Panc1 (cell line): ENCODE results near the gene HUS1. TPM values are rescaled to one million over a fixed set of nuclear protein-coding genes. Genes with fewer than 3 reads are reported as not detected.

Experiments used
- ATAC-seq: fragments of 200-7000 bp; cut with Tn5 transposase; 2 replicates; pipeline ENCODE4 v1.9.1; 2020; ENCODE audit warnings: mild to moderate bottlenecking, moderate library complexity
- BruUV-seq: library from RNA; stranded (reverse); fragments of 400-500 nt; replicated peaks from 2 replicates; lab custom pipeline; 2021; lab: Mats Ljungman, UMichigan
- CTCF ChIA-PET: fragments of 300-600 bp; sonication (Branson Sonifier 250); formaldehyde crosslinking; loops from one replicate; lab custom pipeline; 2022; ENCODE audit warnings: antibody characterized with exemption; lab: Charles Lee
- POLR2A ChIA-PET: fragments of 300-600 bp; sonication (Branson Sonifier 250); formaldehyde crosslinking; loops from one replicate; lab custom pipeline; 2022; ENCODE audit warnings: antibody characterized with exemption; lab: Charles Lee
- DNase-seq: peaks from one replicate; pipeline ENCODE4 v3.0.0-alpha.2; 2010; ENCODE audit warnings: low read depth, low spot score
- H3K27ac ChIP-seq: 2 replicates; pipeline ENCODE4 v1.5.1; 2011; ENCODE audit warnings: mild to moderate bottlenecking, low read length, inconsistent platforms
- H3K27me3 ChIP-seq: fragments of 200-500 bp; sonication (Bioruptor generic); 2 replicates; pipeline ENCODE4 v1.6.0; 2014; ENCODE audit warnings: low read length, inconsistent platforms; ENCODE audit not compliant: control insufficient read depth, insufficient read depth
- H3K36me3 ChIP-seq: fragments of 200-500 bp; sonication (Bioruptor generic); 2 replicates; pipeline ENCODE4 v1.5.1; 2014; ENCODE audit warnings: inconsistent platforms, mild to moderate bottlenecking, low read length, moderate library complexity; ENCODE audit not compliant: control insufficient read depth, insufficient read depth
- H3K4me1 ChIP-seq: 2 replicates; pipeline ENCODE4 v1.5.1; 2011; ENCODE audit warnings: inconsistent platforms, mild to moderate bottlenecking, low read length, moderate library complexity; ENCODE audit not compliant: control insufficient read depth, insufficient read depth
- H3K4me3 ChIP-seq, 2 experiments: 2 replicates each; pipeline ENCODE4 v1.5.1; 2011 to 2012; ENCODE audit warnings: low read depth in 2 of 2, low read length in 2 of 2, mild to moderate bottlenecking in 2 of 2, inconsistent platforms in 1 of 2, moderate library complexity in 1 of 2
- H3K9me3 ChIP-seq: fragments of 200-500 bp; sonication (Bioruptor generic); 2 replicates; pipeline ENCODE4 v1.5.1; 2014; ENCODE audit warnings: low read depth, mild to moderate bottlenecking, inconsistent platforms, low read length, moderate library complexity; ENCODE audit not compliant: control insufficient read depth, insufficient read depth
- POLR2AphosphoS5 ChIP-seq: IDR thresholded peaks from 2 replicates; pipeline ENCODE4 v1.6.1; 2012; ENCODE audit warnings: mild to moderate bottlenecking, low read depth, low read length, moderate library complexity
- SIN3A ChIP-seq: IDR thresholded peaks from 2 replicates; pipeline ENCODE4 v1.6.1; 2012; ENCODE audit warnings: low read depth, mild to moderate bottlenecking, low read length, moderate library complexity, borderline replicate concordance; ENCODE audit not compliant: insufficient read depth
- TCF7L2 ChIP-seq: IDR thresholded peaks from 2 replicates; pipeline ENCODE4 v1.6.1; 2011; ENCODE audit warnings: mild to moderate bottlenecking, low read depth, low read length, inconsistent platforms
- in situ Hi-C: cut with HindIII; loops from 2 replicates; pipeline ENCODE4 v1.10.0; 2016; ENCODE audit warnings: low sequenced_read_pairs, low pct_unique_long_range_greater_than_20kb
- intact Hi-C: fragments of 100-400 bp; cut with micrococcal nuclease; formaldehyde crosslinking; loops from one replicate; pipeline ENCODE4 v1.10.0; 2022; ENCODE audit not compliant: unreplicated experiment
- total RNA-seq: library from RNA; stranded (reverse); gene quantifications from one replicate; pipeline ENCODE4 v1.2.1, GENCODE V29; 2021; ENCODE audit not compliant: unreplicated experiment
- TF ChIP-seq, protein P1 (sequence below), 2 experiments: IDR thresholded peaks; 2 replicates each; pipeline ENCODE4 v1.6.1; 2011 to 2012; ENCODE audit warnings: low read depth in 2 of 2, control low read depth in 1 of 2, low read length in 1 of 2, mild to moderate bottlenecking in 1 of 2, moderate library complexity in 1 of 2; ENCODE audit not compliant: insufficient read depth in 1 of 2
- TF ChIP-seq, protein P2 (sequence below): fragments of 450-650 bp; IDR thresholded peaks from 2 replicates; pipeline ENCODE4 v1.5.1; 2017; ENCODE audit warnings: mild to moderate bottlenecking

The HUS1 gene
- total RNA-seq, 1 experiment from 2014 or later, result 72.7 TPM

DNA sequence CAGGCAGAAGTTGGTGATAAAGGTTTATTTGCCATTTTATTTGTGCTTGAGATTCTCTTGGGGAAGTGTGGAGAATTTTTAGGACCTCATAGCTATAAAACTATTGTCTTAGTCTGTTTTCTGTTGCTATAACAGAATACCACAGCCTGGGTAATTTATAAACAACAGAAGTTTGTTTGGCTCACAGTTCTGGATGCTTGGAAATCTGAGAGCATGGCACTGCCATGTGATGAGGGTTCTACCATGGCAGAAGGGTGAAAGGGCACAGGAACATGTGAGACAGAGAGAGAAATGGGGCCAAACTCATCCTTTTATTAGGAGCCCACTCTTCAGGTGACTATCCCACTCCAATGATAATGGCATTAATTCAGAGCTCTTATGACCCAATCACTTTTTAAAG lies 37.2 kb upstream of the HUS1 start:
- no peak for ATAC-seq
- H3K27ac ChIP-seq, result no peak overlapping the region
- ChIA-PET CTCF (no interaction called here), POLR2A (no interaction called here)
- H3K27me3 ChIP-seq, result no peaks in the 10 kb centered on the region
- H3K4me1 ChIP-seq, result no peaks in the 10 kb centered on the region
- DNase-seq, result no peak
- no peaks in the 10 kb centered on the region for H3K9me3 ChIP-seq
- BruUV-seq, result no TSS peak
- H3K36me3 ChIP-seq, result no peaks in the 10 kb centered on the region
- TF ChIP-seq SIN3A, result no peak
- TF ChIP-seq, protein P1, sequence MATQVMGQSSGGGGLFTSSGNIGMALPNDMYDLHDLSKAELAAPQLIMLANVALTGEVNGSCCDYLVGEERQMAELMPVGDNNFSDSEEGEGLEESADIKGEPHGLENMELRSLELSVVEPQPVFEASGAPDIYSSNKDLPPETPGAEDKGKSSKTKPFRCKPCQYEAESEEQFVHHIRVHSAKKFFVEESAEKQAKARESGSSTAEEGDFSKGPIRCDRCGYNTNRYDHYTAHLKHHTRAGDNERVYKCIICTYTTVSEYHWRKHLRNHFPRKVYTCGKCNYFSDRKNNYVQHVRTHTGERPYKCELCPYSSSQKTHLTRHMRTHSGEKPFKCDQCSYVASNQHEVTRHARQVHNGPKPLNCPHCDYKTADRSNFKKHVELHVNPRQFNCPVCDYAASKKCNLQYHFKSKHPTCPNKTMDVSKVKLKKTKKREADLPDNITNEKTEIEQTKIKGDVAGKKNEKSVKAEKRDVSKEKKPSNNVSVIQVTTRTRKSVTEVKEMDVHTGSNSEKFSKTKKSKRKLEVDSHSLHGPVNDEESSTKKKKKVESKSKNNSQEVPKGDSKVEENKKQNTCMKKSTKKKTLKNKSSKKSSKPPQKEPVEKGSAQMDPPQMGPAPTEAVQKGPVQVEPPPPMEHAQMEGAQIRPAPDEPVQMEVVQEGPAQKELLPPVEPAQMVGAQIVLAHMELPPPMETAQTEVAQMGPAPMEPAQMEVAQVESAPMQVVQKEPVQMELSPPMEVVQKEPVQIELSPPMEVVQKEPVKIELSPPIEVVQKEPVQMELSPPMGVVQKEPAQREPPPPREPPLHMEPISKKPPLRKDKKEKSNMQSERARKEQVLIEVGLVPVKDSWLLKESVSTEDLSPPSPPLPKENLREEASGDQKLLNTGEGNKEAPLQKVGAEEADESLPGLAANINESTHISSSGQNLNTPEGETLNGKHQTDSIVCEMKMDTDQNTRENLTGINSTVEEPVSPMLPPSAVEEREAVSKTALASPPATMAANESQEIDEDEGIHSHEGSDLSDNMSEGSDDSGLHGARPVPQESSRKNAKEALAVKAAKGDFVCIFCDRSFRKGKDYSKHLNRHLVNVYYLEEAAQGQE (IDR thresholded peaks at IDR 0.05; ENCODE audit: insufficient read depth in 1 of 2, low read depth in 2 of 2, low read length in 1 of 2), result no peak
- TF ChIP-seq, protein P2, sequence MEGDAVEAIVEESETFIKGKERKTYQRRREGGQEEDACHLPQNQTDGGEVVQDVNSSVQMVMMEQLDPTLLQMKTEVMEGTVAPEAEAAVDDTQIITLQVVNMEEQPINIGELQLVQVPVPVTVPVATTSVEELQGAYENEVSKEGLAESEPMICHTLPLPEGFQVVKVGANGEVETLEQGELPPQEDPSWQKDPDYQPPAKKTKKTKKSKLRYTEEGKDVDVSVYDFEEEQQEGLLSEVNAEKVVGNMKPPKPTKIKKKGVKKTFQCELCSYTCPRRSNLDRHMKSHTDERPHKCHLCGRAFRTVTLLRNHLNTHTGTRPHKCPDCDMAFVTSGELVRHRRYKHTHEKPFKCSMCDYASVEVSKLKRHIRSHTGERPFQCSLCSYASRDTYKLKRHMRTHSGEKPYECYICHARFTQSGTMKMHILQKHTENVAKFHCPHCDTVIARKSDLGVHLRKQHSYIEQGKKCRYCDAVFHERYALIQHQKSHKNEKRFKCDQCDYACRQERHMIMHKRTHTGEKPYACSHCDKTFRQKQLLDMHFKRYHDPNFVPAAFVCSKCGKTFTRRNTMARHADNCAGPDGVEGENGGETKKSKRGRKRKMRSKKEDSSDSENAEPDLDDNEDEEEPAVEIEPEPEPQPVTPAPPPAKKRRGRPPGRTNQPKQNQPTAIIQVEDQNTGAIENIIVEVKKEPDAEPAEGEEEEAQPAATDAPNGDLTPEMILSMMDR, result no peak
- TF ChIP-seq TCF7L2, result no peak
- no peak for TF ChIP-seq POLR2AphosphoS5
- H3K4me3 ChIP-seq, result no peak overlapping the region
- intact Hi-C loops, result no loop called here
- in situ Hi-C loops, result no loop called here

DNA sequence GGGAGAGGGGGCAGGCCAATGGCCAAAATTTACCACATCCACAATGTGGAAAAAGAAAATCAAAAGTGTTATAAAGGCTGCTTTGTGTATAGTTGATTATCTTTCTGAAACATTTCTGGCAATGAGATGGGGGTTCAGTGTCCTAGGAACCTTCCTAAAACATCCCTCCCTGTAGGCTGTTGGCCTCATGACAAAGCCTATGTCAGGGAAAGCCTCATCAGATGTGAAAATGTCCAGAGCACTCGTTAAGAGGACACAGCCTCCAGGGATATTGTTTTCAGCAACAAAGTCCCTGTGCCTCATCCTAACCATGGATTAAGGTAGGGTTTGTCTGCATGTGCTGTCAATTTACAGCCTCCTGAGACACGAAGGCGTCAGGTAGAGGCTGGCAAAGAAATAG lies 32.5 kb upstream of the HUS1 start:
- Histone ChIP-seq H3K27ac (no peak overlapping the region), H3K36me3 (no peaks in the 10 kb centered on the region), H3K27me3 (no peaks in the 10 kb centered on the region), H3K4me1 (no peaks in the 10 kb centered on the region), H3K4me3 (no peak overlapping the region), H3K9me3 (no peaks in the 10 kb centered on the region)
- BruUV-seq, result no TSS peak
- no peak for ATAC-seq
- in situ Hi-C loops, result no loop called here
- intact Hi-C loops, result no loop called here
- CTCF ChIA-PET, result no interaction called here
- POLR2A ChIA-PET, result no interaction called here
- DNase-seq, result no peak
- TF ChIP-seq POLR2AphosphoS5 (no peak), TCF7L2 (no peak), SIN3A (no peak)
- TF ChIP-seq, protein P2, result no peak
- TF ChIP-seq, protein P1 (IDR thresholded peaks at IDR 0.05; ENCODE audit: insufficient read depth in 1 of 2, low read depth in 2 of 2, low read length in 1 of 2), result no peak
